Progenitor cell of endocrine pancreas (in vitro differentiated cells): Measurements from ENCODE around the gene PRKCB. TPM values are rescaled to one million over a fixed set of nuclear protein-coding genes. Genes with fewer than 3 reads are reported as not detected.
A peak's percentile ranks its signal among the peaks of the same experiment; 100 is the strongest.

Experiments used
- DNase-seq: peaks from one replicate; pipeline ENCODE4 v3.0.0; 2021; ENCODE audit warnings: low spot score; ENCODE audit not compliant: unreplicated experiment
- H3K27ac Mint-ChIP-seq: 2 replicates; pipeline ENCODE4 v1.8.0; 2021; ENCODE audit warnings: mild to moderate bottlenecking, moderate library complexity, mixed read lengths
- H3K27me3 Mint-ChIP-seq: 2 replicates; pipeline ENCODE4 v1.8.0; 2021; ENCODE audit warnings: mixed read lengths
- H3K36me3 Mint-ChIP-seq: 2 replicates; pipeline ENCODE4 v1.8.0; 2022; ENCODE audit warnings: mixed read lengths; ENCODE audit not compliant: insufficient read depth
- H3K4me1 Mint-ChIP-seq: 2 replicates; pipeline ENCODE4 v1.8.0; 2021; ENCODE audit warnings: low read depth, mixed read lengths
- H3K4me3 Mint-ChIP-seq: 2 replicates; pipeline ENCODE4 v1.8.0; 2021; ENCODE audit warnings: low read depth, mild to moderate bottlenecking, moderate library complexity, mixed read lengths
- H3K9me3 Mint-ChIP-seq: 2 replicates; pipeline ENCODE4 v1.8.0; 2021; ENCODE audit warnings: low read depth, mixed read lengths
- CTCF ChIP-seq: fragments of 200-600 bp; sonication (generic); IDR thresholded peaks from one replicate; pipeline ENCODE4 v1.5.0; 2021; ENCODE audit warnings: antibody characterized with exemption, mild to moderate bottlenecking; ENCODE audit not compliant: unreplicated experiment
- total RNA-seq: library from RNA; stranded (reverse); gene quantifications from 2 replicates; pipeline ENCODE4 v1.2.1, GENCODE V29; 2021

The PRKCB gene
- total RNA-seq, 1 donor from 2014 or later = 0.36 TPM

- no peaks in the 10 kb centered on the region for H3K9me3 Mint-ChIP-seq
- no peak for TF ChIP-seq CTCF
- H3K4me3 Mint-ChIP-seq = no peak overlapping the region
- no peaks in the 10 kb centered on the region for H3K4me1 Mint-ChIP-seq
- no peak overlapping the region for H3K27ac Mint-ChIP-seq
- no peak for DNase-seq
- H3K27me3 Mint-ChIP-seq = peaks cover 71% of the 10 kb centered on the region
- no peaks in the 10 kb centered on the region for H3K36me3 Mint-ChIP-seq
Measured at GRCh38 chr16:23967775-23968174, 132.0 kb downstream of the PRKCB start.

GRCh38 chr16:23968176-23968575 is 132.4 kb downstream of the PRKCB start:
- Mint-ChIP-seq H3K4me3 (no peak overlapping the region), H3K4me1 (no peaks in the 10 kb centered on the region), H3K9me3 (no peaks in the 10 kb centered on the region), H3K27me3 (peaks cover 68% of the 10 kb centered on the region), H3K36me3 (no peaks in the 10 kb centered on the region), H3K27ac (no peak overlapping the region)
- no peak for DNase-seq
- TF ChIP-seq CTCF = no peak

GRCh38 chr16:23969468-23970297 is 133.9 kb downstream of the PRKCB start:
- H3K27me3 Mint-ChIP-seq = peaks cover 69% of the 10 kb centered on the region
- TF ChIP-seq CTCF = no peak
- no peaks in the 10 kb centered on the region for H3K4me1 Mint-ChIP-seq
- no peak overlapping the region for H3K27ac Mint-ChIP-seq
- H3K36me3 Mint-ChIP-seq = no peaks in the 10 kb centered on the region
- H3K9me3 Mint-ChIP-seq = peaks cover 3% of the 10 kb centered on the region
- no peak for DNase-seq
- H3K4me3 Mint-ChIP-seq = no peak overlapping the region

- Mint-ChIP-seq H3K4me1 (no peaks in the 10 kb centered on the region), H3K4me3 (no peak overlapping the region), H3K36me3 (no peaks in the 10 kb centered on the region), H3K27me3 (peaks cover 50% of the 10 kb centered on the region), H3K27ac (no peak overlapping the region), H3K9me3 (peaks cover 3% of the 10 kb centered on the region)
- no peak for TF ChIP-seq CTCF
- DNase-seq = peak; percentile 14
Measured at GRCh38 chr16:23974223-23974622, 138.4 kb downstream of the PRKCB start.

GRCh38 chr16:23975293-23975692 is 139.5 kb downstream of the PRKCB start:
- no peak for TF ChIP-seq CTCF
- no peak overlapping the region for H3K27ac Mint-ChIP-seq
- no peaks in the 10 kb centered on the region for H3K36me3 Mint-ChIP-seq
- no peak for DNase-seq
- no peaks in the 10 kb centered on the region for H3K4me1 Mint-ChIP-seq
- peaks cover 3% of the 10 kb centered on the region for H3K9me3 Mint-ChIP-seq
- no peak overlapping the region for H3K4me3 Mint-ChIP-seq
- peaks cover 50% of the 10 kb centered on the region for H3K27me3 Mint-ChIP-seq
